Nephron (organoid): ENCODE measurements around the gene FKBP2.

Experiments used
- H3K27ac Mint-ChIP-seq, 3 experiments: 2 replicates each; pipeline ENCODE4 v1.8.0; 2020; ENCODE audit warnings: mixed read lengths in 3 of 3, mild to moderate bottlenecking in 2 of 3, moderate library complexity in 1 of 3
- H3K27me3 Mint-ChIP-seq: 2 replicates; pipeline ENCODE4 v1.8.0; 2021; ENCODE audit warnings: low read depth, mild to moderate bottlenecking, moderate library complexity, mixed read lengths
- H3K36me3 Mint-ChIP-seq: 2 replicates; pipeline ENCODE4 v1.8.0; 2020; ENCODE audit warnings: low read depth, mixed read lengths
- H3K4me1 Mint-ChIP-seq: 2 replicates; pipeline ENCODE4 v1.8.0; 2020; ENCODE audit warnings: mixed read lengths
- H3K4me3 Mint-ChIP-seq, 3 experiments: 2 replicates each; pipeline ENCODE4 v1.8.0; 2020; ENCODE audit warnings: mild to moderate bottlenecking in 3 of 3, mixed read lengths in 3 of 3, moderate library complexity in 2 of 3
- H3K9me3 Mint-ChIP-seq: 2 replicates; pipeline ENCODE4 v1.8.0; 2020; ENCODE audit warnings: mixed read lengths
- CTCF ChIP-seq, 3 experiments: fragments of 200-600 bp; sonication (generic); IDR thresholded peaks; one replicate each; pipeline ENCODE4 v1.5.0; 2021; ENCODE audit warnings: antibody characterized with exemption in 3 of 3; ENCODE audit not compliant: unreplicated experiment in 3 of 3

FKBP2 gene

GRCh38 chr11:64240435-64241240 lies at the start of gene FKBP2:
FKBP2 (plus strand) TSS chr11:64241095; CDS start chr11:64242388, 1,293 bp downstream.
- no peak for TF ChIP-seq CTCF (IDR thresholded peaks at IDR 0.05; ENCODE audit: unreplicated experiment in 3 of 3)
- H3K9me3 Mint-ChIP-seq = no peaks in the 10 kb centered on the region
- peaks cover 40% of the 10 kb centered on the region for H3K4me1 Mint-ChIP-seq
- peak within 1 kb of the TSS; percentile 90 to 95 (median 92) for H3K4me3 Mint-ChIP-seq
- H3K36me3 Mint-ChIP-seq = peaks cover 14% of the 10 kb centered on the region
- no peaks in the 10 kb centered on the region for H3K27me3 Mint-ChIP-seq
- peak within 1 kb of the TSS; percentile 98 for H3K27ac Mint-ChIP-seq

- H3K4me3 Mint-ChIP-seq = no peak overlapping the region
- H3K9me3 Mint-ChIP-seq = no peaks in the 10 kb centered on the region
- H3K36me3 Mint-ChIP-seq = peaks cover 57% of the 10 kb centered on the region
- no peak overlapping the region for H3K27ac Mint-ChIP-seq
- no peaks in the 10 kb centered on the region for H3K27me3 Mint-ChIP-seq
- H3K4me1 Mint-ChIP-seq = peaks cover 5% of the 10 kb centered on the region
- no peak for TF ChIP-seq CTCF (IDR thresholded peaks at IDR 0.05; ENCODE audit: unreplicated experiment in 3 of 3)
Observed at GRCh38 chr11:64192434-64192833, 48.5 kb upstream of the FKBP2 start.

GRCh38 chr11:64196626-64197025 lies 44.3 kb upstream of the FKBP2 start:
- H3K27me3 Mint-ChIP-seq = no peaks in the 10 kb centered on the region
- peaks cover 68% of the 10 kb centered on the region for H3K36me3 Mint-ChIP-seq
- no peaks in the 10 kb centered on the region for H3K9me3 Mint-ChIP-seq
- TF ChIP-seq CTCF (IDR thresholded peaks at IDR 0.05; ENCODE audit: unreplicated experiment in 3 of 3) = no peak
- H3K4me1 Mint-ChIP-seq = no peaks in the 10 kb centered on the region
- no peak overlapping the region for H3K4me3 Mint-ChIP-seq
- H3K27ac Mint-ChIP-seq = no peak overlapping the region

GRCh38 chr11:64198511-64198910 lies 42.4 kb upstream of the FKBP2 start:
- Mint-ChIP-seq H3K27ac (no peak overlapping the region), H3K9me3 (no peaks in the 10 kb centered on the region), H3K4me3 (no peak overlapping the region), H3K4me1 (peaks cover 4% of the 10 kb centered on the region), H3K27me3 (no peaks in the 10 kb centered on the region), H3K36me3 (peaks cover 70% of the 10 kb centered on the region)
- TF ChIP-seq CTCF (IDR thresholded peaks at IDR 0.05; ENCODE audit: unreplicated experiment in 3 of 3) = no peak

- peaks cover 19% of the 10 kb centered on the region for H3K4me1 Mint-ChIP-seq
- no peaks in the 10 kb centered on the region for H3K9me3 Mint-ChIP-seq
- no peak overlapping the region for H3K27ac Mint-ChIP-seq
Observed at GRCh38 chr11:64201543-64201942, 39.4 kb upstream of the FKBP2 start.

More at GRCh38 chr11:64201543-64201942, 39.4 kb upstream of the FKBP2 start:
- no peak overlapping the region for H3K4me3 Mint-ChIP-seq
- TF ChIP-seq CTCF (IDR thresholded peaks at IDR 0.05; ENCODE audit: unreplicated experiment in 3 of 3) = no peak
- H3K27me3 Mint-ChIP-seq = no peaks in the 10 kb centered on the region
- H3K36me3 Mint-ChIP-seq = peaks cover 57% of the 10 kb centered on the region
